Thoracic aorta endothelial cell (primary cell): Measurements from ENCODE around the gene ARL14. TPM values are rescaled to one million over a fixed set of nuclear protein-coding genes. Genes with fewer than 3 reads are reported as not detected.

Experiments
- small RNA-seq: library from RNA; depleted of rRNA; stranded (forward); fragments of <200 nt; gene quantifications from one replicate; pipeline ENCODE3, GENCODE V24; 2012
- total RNA-seq: library from RNA; depleted of rRNA; stranded (reverse); fragments of >200 nt; gene quantifications from 2 replicates; pipeline ENCODE4 v1.2.3, GENCODE V29; 2012

The ARL14 gene
- total RNA-seq = 0.22 TPM in 1 of 2 replicates, not detected in the other

GRCh38 chr3:160676547-160677303 lies at the start of gene ARL14:
Gene ARL14, plus strand, starts transcription at chr3:160677160. Its CDS starts 187 bp downstream, at chr3:160677347.

Small RNAs within 50 kb of the gene (small RNA-seq; reads per million reads assigned to genes)
- gene RF00139 = not detected

Other genes starting within 250 kb of the ARL14 start
- gene TRIM59, start 227.4 kb upstream of the ARL14 start, total RNA-seq = 40.6 and 63.5 TPM in 2 replicates
- 66.2 and 79.5 TPM in 2 replicates for gene KPNA4, start 111.6 kb upstream of the ARL14 start, total RNA-seq
- 3.6 and 4.5 TPM in 2 replicates for gene PPM1L, start 79.1 kb downstream of the ARL14 start, total RNA-seq